Measurements from ENCODE around the gene CDK6.

CDK6 gene

GRCh38 chr7:92793656-92794205, 42.6 kb downstream of the CDK6 start:
- DNase-seq (ENCODE audit: low spot score) = no peak

- no peak for DNase-seq (ENCODE audit: low spot score)
Measured at GRCh38 chr7:92790992-92791391, 45.4 kb downstream of the CDK6 start.

- peak; percentile 50 for DNase-seq (ENCODE audit: low spot score)
Measured at GRCh38 chr7:92788559-92789183, 47.7 kb downstream of the CDK6 start.

GRCh38 chr7:92785923-92786322, 50.5 kb downstream of the CDK6 start:
- no peak for DNase-seq (ENCODE audit: low spot score)

- no peak for DNase-seq (ENCODE audit: low spot score)
Measured at GRCh38 chr7:92784935-92785334, 51.4 kb downstream of the CDK6 start.

GRCh38 chr7:92783260-92784201, 52.8 kb downstream of the CDK6 start:
- no peak for DNase-seq (ENCODE audit: low spot score)

GRCh38 chr7:92782855-92783254, 53.5 kb downstream of the CDK6 start:
- no peak for DNase-seq (ENCODE audit: low spot score)

- DNase-seq (ENCODE audit: low spot score) = peak; percentile 32
Measured at GRCh38 chr7:92782236-92782635, 54.1 kb downstream of the CDK6 start.

- DNase-seq (ENCODE audit: low spot score) = peak; percentile 32
Measured at GRCh38 chr7:92781117-92781720, 55.2 kb downstream of the CDK6 start.

- DNase-seq (ENCODE audit: low spot score) = no peak
Measured at GRCh38 chr7:92778972-92779371, 57.4 kb downstream of the CDK6 start.

- DNase-seq (ENCODE audit: low spot score) = no peak
Measured at GRCh38 chr7:92777993-92778392, 58.4 kb downstream of the CDK6 start.

- no peak for DNase-seq (ENCODE audit: low spot score)
Measured at GRCh38 chr7:92773808-92774207, 62.6 kb downstream of the CDK6 start.

GRCh38 chr7:92769844-92770243, 66.5 kb downstream of the CDK6 start:
- DNase-seq (ENCODE audit: low spot score) = no peak

- no peak for DNase-seq (ENCODE audit: low spot score)
Measured at GRCh38 chr7:92769394-92769699, 67.0 kb downstream of the CDK6 start.

GRCh38 chr7:92768501-92769393, 67.6 kb downstream of the CDK6 start:
- DNase-seq (ENCODE audit: low spot score) = no peak

GRCh38 chr7:92767437-92767836, 68.9 kb downstream of the CDK6 start:
- DNase-seq (ENCODE audit: low spot score) = no peak

GRCh38 chr7:92766461-92767003, 69.8 kb downstream of the CDK6 start:
- DNase-seq (ENCODE audit: low spot score) = peak; percentile 56

GRCh38 chr7:92765725-92766124, 70.6 kb downstream of the CDK6 start:
- peak; percentile 68 for DNase-seq (ENCODE audit: low spot score)

GRCh38 chr7:92763636-92764423, 72.5 kb downstream of the CDK6 start:
- DNase-seq (ENCODE audit: low spot score) = peak; percentile 78

GRCh38 chr7:92762851-92763250, 73.5 kb downstream of the CDK6 start:
- no peak for DNase-seq (ENCODE audit: low spot score)

All from SW480 (cell line).